ENCODE measurements around the gene NCKAP5.

GRCh38 chr2:133215477-133215876 lies 352.8 kb downstream of the NCKAP5 start:
- TF ChIP-seq YY1 (IDR thresholded peaks at IDR 0.05; ENCODE audit: insufficient read depth, insufficient read length) (no peak), ZNF274 (IDR thresholded peaks at IDR 0.05; ENCODE audit: low read depth, low read length) (no peak)

Data from NT2/D1 (cell line).